ENCODE measurements around the gene CERS6. TPM values are rescaled to one million over a fixed set of nuclear protein-coding genes. Genes with fewer than 3 reads are reported as not detected.

Gene CERS6
- total and polyA plus RNA-seq, 4 donors, result 4.2 to 20.4 (median 10.1) TPM

- Histone ChIP-seq H3K9me3 (ENCODE audit: control insufficient read depth in 4 of 4, low read length in 3 of 4) (no peaks in the 10 kb centered on the region), H3K36me3 (ENCODE audit: control insufficient read depth in 4 of 4, insufficient read depth in 3 of 4, low read depth in 1 of 4, low read length in 3 of 4) (no peaks in the 10 kb centered on the region), H3K9ac (ENCODE audit: low read depth in 1 of 2, low read length in 2 of 2) (no peak overlapping the region), H3K27me3 (ENCODE audit: control insufficient read depth in 4 of 4, insufficient read depth in 4 of 4, low read length in 3 of 4) (no peaks in the 10 kb centered on the region), H3K27ac (ENCODE audit: low read depth in 1 of 2, low read length in 2 of 2) (no peak overlapping the region), H3K4me3 (ENCODE audit: low read depth in 1 of 3, low read length in 3 of 3) (no peak overlapping the region), H3K4me1 (ENCODE audit: control insufficient read depth in 4 of 4, insufficient read depth in 4 of 4, low read length in 3 of 4) (no peaks in the 10 kb centered on the region)
- TF ChIP-seq TAF1 (conservative IDR thresholded peaks at IDR 0.05) (no peak), JUND (IDR thresholded peaks at IDR 0.05) (no peak), NR2F2 (IDR thresholded peaks at IDR 0.05) (no peak), FOXA1 (IDR thresholded peaks at IDR 0.05) (no peak), SP1 (IDR thresholded peaks at IDR 0.05) (no peak), EGR1 (IDR thresholded peaks at IDR 0.05; ENCODE audit: low read depth in 2 of 2) (no peak), HNF4G (IDR thresholded peaks at IDR 0.05) (no peak), CTCF (IDR thresholded peaks at IDR 0.05; ENCODE audit: low read depth, low read length, missing input control) (no peak), RXRA (IDR thresholded peaks at IDR 0.05) (no peak), FOXA2 (IDR thresholded peaks at IDR 0.05) (no peak)
- no peak for DNase-seq (ENCODE audit: low spot score)
- 87% methylated on average over 5 of the region's 5 CpGs for WGBS
Measured at GRCh38 chr2:168748461-168748860, 292.4 kb downstream of the CERS6 start.

- Histone ChIP-seq H3K9me3 (ENCODE audit: control insufficient read depth in 4 of 4, low read length in 3 of 4) (no peaks in the 10 kb centered on the region), H3K9ac (ENCODE audit: low read depth in 1 of 2, low read length in 2 of 2) (no peak overlapping the region), H3K36me3 (ENCODE audit: control insufficient read depth in 4 of 4, insufficient read depth in 3 of 4, low read depth in 1 of 4, low read length in 3 of 4) (no peaks in the 10 kb centered on the region), H3K4me1 (ENCODE audit: control insufficient read depth in 4 of 4, insufficient read depth in 4 of 4, low read length in 3 of 4) (no peaks in the 10 kb centered on the region), H3K27me3 (ENCODE audit: control insufficient read depth in 4 of 4, insufficient read depth in 4 of 4, low read length in 3 of 4) (no peaks in the 10 kb centered on the region), H3K4me3 (ENCODE audit: low read depth in 1 of 3, low read length in 3 of 3) (no peak overlapping the region), H3K27ac (ENCODE audit: low read depth in 1 of 2, low read length in 2 of 2) (no peak overlapping the region)
- DNase-seq (ENCODE audit: low spot score), result no peak
- TF ChIP-seq SP1 (IDR thresholded peaks at IDR 0.05) (no peak), FOXA1 (IDR thresholded peaks at IDR 0.05) (no peak), HNF4A (conservative IDR thresholded peaks at IDR 0.05) (no peak), GABPA (IDR thresholded peaks at IDR 0.05 in 1 of 2, conservative IDR thresholded peaks at IDR 0.05 in 1 of 2) (no peak)
- 90% methylated on average over 6 of the region's 6 CpGs for WGBS
Measured at GRCh38 chr2:168749297-168749696, 293.2 kb downstream of the CERS6 start.

- H3K4me3 ChIP-seq (ENCODE audit: low read depth in 1 of 3, low read length in 3 of 3), result no peak overlapping the region
- DNase-seq (ENCODE audit: low spot score), result no peak
Measured at GRCh38 chr2:168751104-168751740, 295.1 kb downstream of the CERS6 start.

GRCh38 chr2:168752361-168752760 lies 296.3 kb downstream of the CERS6 start:
- H3K4me3 ChIP-seq (ENCODE audit: low read depth in 1 of 3, low read length in 3 of 3), result no peak overlapping the region
- no peaks in the 10 kb centered on the region for H3K9me3 ChIP-seq (ENCODE audit: control insufficient read depth in 4 of 4, low read length in 3 of 4)
- no peak for TF ChIP-seq RXRA (IDR thresholded peaks at IDR 0.05)
- no peak for TF ChIP-seq EGR1 (IDR thresholded peaks at IDR 0.05; ENCODE audit: low read depth in 2 of 2)
- no peak for TF ChIP-seq FOXA2 (IDR thresholded peaks at IDR 0.05)
- TF ChIP-seq TAF1 (conservative IDR thresholded peaks at IDR 0.05), result no peak
- TF ChIP-seq ZBTB33 (IDR thresholded peaks at IDR 0.05), result no peak
- TF ChIP-seq CTCF (IDR thresholded peaks at IDR 0.05; ENCODE audit: low read depth, low read length, missing input control), result no peak
- 99% methylated on average over 8 of the region's 8 CpGs for whole genome bisulfite sequencing
- H3K4me1 ChIP-seq (ENCODE audit: control insufficient read depth in 4 of 4, insufficient read depth in 4 of 4, low read length in 3 of 4), result no peaks in the 10 kb centered on the region
- H3K9ac ChIP-seq (ENCODE audit: low read depth in 1 of 2, low read length in 2 of 2), result no peak overlapping the region
- no peaks in the 10 kb centered on the region for H3K27me3 ChIP-seq (ENCODE audit: control insufficient read depth in 4 of 4, insufficient read depth in 4 of 4, low read length in 3 of 4)
- DNase-seq (ENCODE audit: low spot score), result no peak
- H3K36me3 ChIP-seq (ENCODE audit: control insufficient read depth in 4 of 4, insufficient read depth in 3 of 4, low read depth in 1 of 4, low read length in 3 of 4), result peaks cover 0 to 4% (median under 1%) of the 10 kb centered on the region in 4 donors
- no peak overlapping the region for H3K27ac ChIP-seq (ENCODE audit: low read depth in 1 of 2, low read length in 2 of 2)

More at GRCh38 chr2:168751104-168751740, 295.1 kb downstream of the CERS6 start:
- Histone ChIP-seq H3K36me3 (ENCODE audit: control insufficient read depth in 4 of 4, insufficient read depth in 3 of 4, low read depth in 1 of 4, low read length in 3 of 4) (peaks cover 0 to 4% (median under 1%) of the 10 kb centered on the region in 4 donors), H3K9me3 (ENCODE audit: control insufficient read depth in 4 of 4, low read length in 3 of 4) (no peaks in the 10 kb centered on the region), H3K27me3 (ENCODE audit: control insufficient read depth in 4 of 4, insufficient read depth in 4 of 4, low read length in 3 of 4) (no peaks in the 10 kb centered on the region), H3K27ac (ENCODE audit: low read depth in 1 of 2, low read length in 2 of 2) (no peak overlapping the region), H3K4me1 (ENCODE audit: control insufficient read depth in 4 of 4, insufficient read depth in 4 of 4, low read length in 3 of 4) (no peaks in the 10 kb centered on the region), H3K9ac (ENCODE audit: low read depth in 1 of 2, low read length in 2 of 2) (no peak overlapping the region)
- TF ChIP-seq EGR1 (IDR thresholded peaks at IDR 0.05; ENCODE audit: low read depth in 2 of 2), result no peak

Measured in liver (tissue), 9 donors.